ENCODE measurements around the gene LRCOL1.

DNA sequence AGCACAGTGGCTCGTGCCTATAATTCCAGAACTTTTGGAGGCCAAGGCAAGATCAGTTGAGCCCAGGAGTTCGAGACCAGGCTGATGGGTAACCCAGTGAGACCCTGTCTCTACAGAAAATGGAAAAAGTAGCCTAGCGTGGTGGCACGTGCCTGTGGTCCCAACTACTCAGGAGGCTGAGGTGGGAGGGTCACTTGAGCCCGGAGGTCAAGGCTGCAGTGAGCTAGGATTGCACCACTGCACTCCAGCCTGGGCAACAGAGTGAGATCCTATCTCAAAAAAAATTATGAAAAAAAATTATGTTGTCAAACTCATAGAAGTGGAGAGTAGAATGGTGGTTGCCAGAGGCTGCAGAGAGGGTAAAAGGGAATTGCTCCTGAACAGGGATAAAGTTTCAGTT, 3.6 kb upstream of the LRCOL1 start:
- TF ChIP-seq, protein P1, sequence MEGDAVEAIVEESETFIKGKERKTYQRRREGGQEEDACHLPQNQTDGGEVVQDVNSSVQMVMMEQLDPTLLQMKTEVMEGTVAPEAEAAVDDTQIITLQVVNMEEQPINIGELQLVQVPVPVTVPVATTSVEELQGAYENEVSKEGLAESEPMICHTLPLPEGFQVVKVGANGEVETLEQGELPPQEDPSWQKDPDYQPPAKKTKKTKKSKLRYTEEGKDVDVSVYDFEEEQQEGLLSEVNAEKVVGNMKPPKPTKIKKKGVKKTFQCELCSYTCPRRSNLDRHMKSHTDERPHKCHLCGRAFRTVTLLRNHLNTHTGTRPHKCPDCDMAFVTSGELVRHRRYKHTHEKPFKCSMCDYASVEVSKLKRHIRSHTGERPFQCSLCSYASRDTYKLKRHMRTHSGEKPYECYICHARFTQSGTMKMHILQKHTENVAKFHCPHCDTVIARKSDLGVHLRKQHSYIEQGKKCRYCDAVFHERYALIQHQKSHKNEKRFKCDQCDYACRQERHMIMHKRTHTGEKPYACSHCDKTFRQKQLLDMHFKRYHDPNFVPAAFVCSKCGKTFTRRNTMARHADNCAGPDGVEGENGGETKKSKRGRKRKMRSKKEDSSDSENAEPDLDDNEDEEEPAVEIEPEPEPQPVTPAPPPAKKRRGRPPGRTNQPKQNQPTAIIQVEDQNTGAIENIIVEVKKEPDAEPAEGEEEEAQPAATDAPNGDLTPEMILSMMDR (conservative IDR thresholded peaks at IDR 0.05; ENCODE audit: low read depth in 2 of 2) = no peak
- TF ChIP-seq EZH2 (IDR thresholded peaks at IDR 0.05; ENCODE audit: low read depth, unreplicated experiment) = no peak
